ENCODE results near the gene SPESP1. TPM values are rescaled to one million over a fixed set of nuclear protein-coding genes. Genes with fewer than 3 reads are reported as not detected.

Gene SPESP1
- 0.11 TPM for polyA plus RNA-seq (2013, experiment 1 of 2)
- 0.08 TPM for polyA plus RNA-seq (2013, experiment 2 of 2)

GRCh38 chr15:68930268-68931022, at the start of gene SPESP1:
Gene SPESP1, plus strand, starts transcription at chr15:68930525. Its CDS starts 129 bp downstream, at chr15:68930654.
- Histone ChIP-seq H3K4me3 (ENCODE audit: low read length in 2 of 2) (peak within 1 kb of the TSS in 1 of 2 donors; percentile 52), H2BK12ac (ENCODE audit: low read length) (no peak within 1 kb of the TSS), H2BK15ac (ENCODE audit: low read length) (no peak within 1 kb of the TSS), H3K14ac (ENCODE audit: low read length) (peak within 1 kb of the TSS; percentile 89), H3K79me1 (ENCODE audit: low read depth, low read length) (no peaks in the 10 kb centered on the region), H3K23ac (ENCODE audit: low read depth, low read length, poor library complexity) (no peak within 1 kb of the TSS), H3K9me3 (replicated peaks in 1 of 2; ENCODE audit: control insufficient read depth in 2 of 2, insufficient read depth in 1 of 2, low read depth in 1 of 2, low read length in 2 of 2) (peaks cover 0 to 3% of the 10 kb centered on the region in 2 donors), H2BK120ac (ENCODE audit: low read depth, low read length) (peak within 1 kb of the TSS; percentile 9), H2AFZ (ENCODE audit: low read length) (no peak within 1 kb of the TSS), H3K4me2 (ENCODE audit: insufficient read depth, low read length, poor library complexity, severe bottlenecking) (no peak within 1 kb of the TSS), H2BK5ac (ENCODE audit: low read length) (no peak within 1 kb of the TSS), H3K9ac (ENCODE audit: low read depth, low read length, poor library complexity) (no peak within 1 kb of the TSS), H3K4me1 (ENCODE audit: control insufficient read depth in 2 of 2, insufficient read depth in 1 of 2, low read depth in 1 of 2, low read length in 2 of 2) (no peaks in the 10 kb centered on the region), H3K27ac (replicated peaks; ENCODE audit: low read length) (no peak within 1 kb of the TSS), H4K91ac (ENCODE audit: low read depth, low read length, poor library complexity) (no peak within 1 kb of the TSS), H4K8ac (ENCODE audit: low read depth, low read length) (no peak within 1 kb of the TSS), H3K4ac (ENCODE audit: low read length) (peak within 1 kb of the TSS; percentile 76), H2AK5ac (ENCODE audit: low read depth, low read length) (peak within 1 kb of the TSS; percentile 14), H3K36me3 (replicated peaks in 1 of 2; ENCODE audit: control insufficient read depth in 2 of 2, insufficient read depth in 2 of 2, low read length in 2 of 2) (no peaks in the 10 kb centered on the region), H3K27me3 (ENCODE audit: control insufficient read depth in 3 of 3, insufficient read depth in 3 of 3, low read depth in 1 of 3, low read length in 3 of 3) (no peaks in the 10 kb centered on the region), H3K18ac (ENCODE audit: low read length) (peak within 1 kb of the TSS; percentile 41)
- DNase-seq (ENCODE audit: low spot score): no peak
- WGBS, 2 donors (ENCODE audit: extremely low coverage in 2 of 2, insufficient read length in 2 of 2, insufficient replicate concordance in 1 of 2): no CpG with 5 or more reads among the region's 72 CpGs

GRCh38 chr15:68885070-68885469, 45.3 kb upstream of the SPESP1 start:
- no peaks in the 10 kb centered on the region for H3K9me3 ChIP-seq (replicated peaks in 1 of 2; ENCODE audit: control insufficient read depth in 2 of 2, insufficient read depth in 1 of 2, low read depth in 1 of 2, low read length in 2 of 2)
- no peaks in the 10 kb centered on the region for H3K36me3 ChIP-seq (replicated peaks in 1 of 2; ENCODE audit: control insufficient read depth in 2 of 2, insufficient read depth in 2 of 2, low read length in 2 of 2)
- no peak overlapping the region for H2BK120ac ChIP-seq (ENCODE audit: low read depth, low read length)
- H3K23ac ChIP-seq (ENCODE audit: low read depth, low read length, poor library complexity): no peak overlapping the region
- no peak overlapping the region for H3K4me3 ChIP-seq (ENCODE audit: low read length in 2 of 2)
- peaks cover 0 to 23% (median 2%) of the 10 kb centered on the region in 3 experiments for H3K27me3 ChIP-seq (ENCODE audit: control insufficient read depth in 3 of 3, insufficient read depth in 3 of 3, low read depth in 1 of 3, low read length in 3 of 3)
- no peak overlapping the region for H2BK12ac ChIP-seq (ENCODE audit: low read length)
- no peak overlapping the region for H3K14ac ChIP-seq (ENCODE audit: low read length)
- no peak overlapping the region for H4K91ac ChIP-seq (ENCODE audit: low read depth, low read length, poor library complexity)
- H4K8ac ChIP-seq (ENCODE audit: low read depth, low read length): no peak overlapping the region
- no peak for DNase-seq (ENCODE audit: low spot score)
- no peak overlapping the region for H2BK5ac ChIP-seq (ENCODE audit: low read length)
- no peak overlapping the region for H3K4me2 ChIP-seq (ENCODE audit: insufficient read depth, low read length, poor library complexity, severe bottlenecking)
- no peak overlapping the region for H2AFZ ChIP-seq (ENCODE audit: low read length)
- no peak overlapping the region for H3K27ac ChIP-seq (replicated peaks; ENCODE audit: low read length)
- no peak overlapping the region for H2AK5ac ChIP-seq (ENCODE audit: low read depth, low read length)
- no peak overlapping the region for H3K18ac ChIP-seq (ENCODE audit: low read length)
- no peaks in the 10 kb centered on the region for H3K79me1 ChIP-seq (ENCODE audit: low read depth, low read length)
- WGBS, 2 donors (ENCODE audit: extremely low coverage in 2 of 2, insufficient read length in 2 of 2, insufficient replicate concordance in 1 of 2): no CpG with 5 or more reads among the region's 6 CpGs
- H2BK15ac ChIP-seq (ENCODE audit: low read length): no peak overlapping the region
- no peak overlapping the region for H3K9ac ChIP-seq (ENCODE audit: low read depth, low read length, poor library complexity)
- H3K4me1 ChIP-seq (ENCODE audit: control insufficient read depth in 2 of 2, insufficient read depth in 1 of 2, low read depth in 1 of 2, low read length in 2 of 2): peaks cover 0 to 3% of the 10 kb centered on the region in 2 donors
- H3K4ac ChIP-seq (ENCODE audit: low read length): no peak overlapping the region

GRCh38 chr15:68887120-68887519, 43.2 kb upstream of the SPESP1 start:
- WGBS, 2 donors (ENCODE audit: extremely low coverage in 2 of 2, insufficient read length in 2 of 2, insufficient replicate concordance in 1 of 2): no CpG with 5 or more reads among the region's 3 CpGs
- Histone ChIP-seq H4K91ac (ENCODE audit: low read depth, low read length, poor library complexity) (no peak overlapping the region), H3K9ac (ENCODE audit: low read depth, low read length, poor library complexity) (no peak overlapping the region), H4K8ac (ENCODE audit: low read depth, low read length) (no peak overlapping the region), H3K4me2 (ENCODE audit: insufficient read depth, low read length, poor library complexity, severe bottlenecking) (no peak overlapping the region), H3K79me1 (ENCODE audit: low read depth, low read length) (no peaks in the 10 kb centered on the region), H3K27me3 (ENCODE audit: control insufficient read depth in 3 of 3, insufficient read depth in 3 of 3, low read depth in 1 of 3, low read length in 3 of 3) (peaks cover 0 to 18% (median 2%) of the 10 kb centered on the region in 3 experiments), H3K4ac (ENCODE audit: low read length) (no peak overlapping the region), H2BK15ac (ENCODE audit: low read length) (no peak overlapping the region), H3K23ac (ENCODE audit: low read depth, low read length, poor library complexity) (no peak overlapping the region), H2AK5ac (ENCODE audit: low read depth, low read length) (no peak overlapping the region), H3K4me1 (ENCODE audit: control insufficient read depth in 2 of 2, insufficient read depth in 1 of 2, low read depth in 1 of 2, low read length in 2 of 2) (peaks cover 0 to 3% of the 10 kb centered on the region in 2 donors), H3K9me3 (replicated peaks in 1 of 2; ENCODE audit: control insufficient read depth in 2 of 2, insufficient read depth in 1 of 2, low read depth in 1 of 2, low read length in 2 of 2) (no peaks in the 10 kb centered on the region), H3K14ac (ENCODE audit: low read length) (no peak overlapping the region), H3K4me3 (ENCODE audit: low read length in 2 of 2) (no peak overlapping the region), H2BK120ac (ENCODE audit: low read depth, low read length) (no peak overlapping the region), H2AFZ (ENCODE audit: low read length) (no peak overlapping the region), H2BK5ac (ENCODE audit: low read length) (no peak overlapping the region), H3K36me3 (replicated peaks in 1 of 2; ENCODE audit: control insufficient read depth in 2 of 2, insufficient read depth in 2 of 2, low read length in 2 of 2) (no peaks in the 10 kb centered on the region), H2BK12ac (ENCODE audit: low read length) (no peak overlapping the region), H3K27ac (replicated peaks; ENCODE audit: low read length) (no peak overlapping the region), H3K18ac (ENCODE audit: low read length) (no peak overlapping the region)
- no peak for DNase-seq (ENCODE audit: low spot score)

GRCh38 chr15:68887819-68888218, 42.5 kb upstream of the SPESP1 start:
- Histone ChIP-seq H4K91ac (ENCODE audit: low read depth, low read length, poor library complexity) (no peak overlapping the region), H2BK12ac (ENCODE audit: low read length) (no peak overlapping the region), H3K27me3 (ENCODE audit: control insufficient read depth in 3 of 3, insufficient read depth in 3 of 3, low read depth in 1 of 3, low read length in 3 of 3) (peaks cover 0 to 18% (median 2%) of the 10 kb centered on the region in 3 experiments), H2AK5ac (ENCODE audit: low read depth, low read length) (no peak overlapping the region), H3K9me3 (replicated peaks in 1 of 2; ENCODE audit: control insufficient read depth in 2 of 2, insufficient read depth in 1 of 2, low read depth in 1 of 2, low read length in 2 of 2) (no peaks in the 10 kb centered on the region), H4K8ac (ENCODE audit: low read depth, low read length) (no peak overlapping the region), H3K27ac (replicated peaks; ENCODE audit: low read length) (no peak overlapping the region), H3K4me1 (ENCODE audit: control insufficient read depth in 2 of 2, insufficient read depth in 1 of 2, low read depth in 1 of 2, low read length in 2 of 2) (peaks cover 0 to 3% of the 10 kb centered on the region in 2 donors), H2BK5ac (ENCODE audit: low read length) (no peak overlapping the region), H3K18ac (ENCODE audit: low read length) (no peak overlapping the region), H2BK15ac (ENCODE audit: low read length) (no peak overlapping the region), H3K4me2 (ENCODE audit: insufficient read depth, low read length, poor library complexity, severe bottlenecking) (no peak overlapping the region), H3K9ac (ENCODE audit: low read depth, low read length, poor library complexity) (no peak overlapping the region), H3K79me1 (ENCODE audit: low read depth, low read length) (no peaks in the 10 kb centered on the region), H3K36me3 (replicated peaks in 1 of 2; ENCODE audit: control insufficient read depth in 2 of 2, insufficient read depth in 2 of 2, low read length in 2 of 2) (no peaks in the 10 kb centered on the region), H3K23ac (ENCODE audit: low read depth, low read length, poor library complexity) (no peak overlapping the region), H3K4ac (ENCODE audit: low read length) (no peak overlapping the region), H3K4me3 (ENCODE audit: low read length in 2 of 2) (no peak overlapping the region), H2AFZ (ENCODE audit: low read length) (no peak overlapping the region), H2BK120ac (ENCODE audit: low read depth, low read length) (no peak overlapping the region), H3K14ac (ENCODE audit: low read length) (no peak overlapping the region)
- DNase-seq (ENCODE audit: low spot score): no peak
- no CpG with 5 or more reads among the region's 8 CpGs for WGBS, 2 donors (ENCODE audit: extremely low coverage in 2 of 2, insufficient read length in 2 of 2, insufficient replicate concordance in 1 of 2)
